C4-2B (cell line): ENCODE data around the gene OSBPL3.

Experiments used
- ZFX ChIP-seq: fragments of 450-650 bp; IDR thresholded peaks from 2 replicates; pipeline ENCODE4 v1.6.1; 2017
- TF ChIP-seq, protein P1 (sequence below): fragments of 450-650 bp; conservative IDR thresholded peaks from 2 replicates; pipeline ENCODE4 v1.5.1; 2017; ENCODE audit warnings: mild to moderate bottlenecking

- TF ChIP-seq, protein P1, sequence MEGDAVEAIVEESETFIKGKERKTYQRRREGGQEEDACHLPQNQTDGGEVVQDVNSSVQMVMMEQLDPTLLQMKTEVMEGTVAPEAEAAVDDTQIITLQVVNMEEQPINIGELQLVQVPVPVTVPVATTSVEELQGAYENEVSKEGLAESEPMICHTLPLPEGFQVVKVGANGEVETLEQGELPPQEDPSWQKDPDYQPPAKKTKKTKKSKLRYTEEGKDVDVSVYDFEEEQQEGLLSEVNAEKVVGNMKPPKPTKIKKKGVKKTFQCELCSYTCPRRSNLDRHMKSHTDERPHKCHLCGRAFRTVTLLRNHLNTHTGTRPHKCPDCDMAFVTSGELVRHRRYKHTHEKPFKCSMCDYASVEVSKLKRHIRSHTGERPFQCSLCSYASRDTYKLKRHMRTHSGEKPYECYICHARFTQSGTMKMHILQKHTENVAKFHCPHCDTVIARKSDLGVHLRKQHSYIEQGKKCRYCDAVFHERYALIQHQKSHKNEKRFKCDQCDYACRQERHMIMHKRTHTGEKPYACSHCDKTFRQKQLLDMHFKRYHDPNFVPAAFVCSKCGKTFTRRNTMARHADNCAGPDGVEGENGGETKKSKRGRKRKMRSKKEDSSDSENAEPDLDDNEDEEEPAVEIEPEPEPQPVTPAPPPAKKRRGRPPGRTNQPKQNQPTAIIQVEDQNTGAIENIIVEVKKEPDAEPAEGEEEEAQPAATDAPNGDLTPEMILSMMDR, result no peak
- TF ChIP-seq ZFX, result no peak
Observed at GRCh38 chr7:24981171-24981951, 1.4 kb upstream of the OSBPL3 start.
